Measurements from ENCODE around the gene SH3BP2.

DNA sequence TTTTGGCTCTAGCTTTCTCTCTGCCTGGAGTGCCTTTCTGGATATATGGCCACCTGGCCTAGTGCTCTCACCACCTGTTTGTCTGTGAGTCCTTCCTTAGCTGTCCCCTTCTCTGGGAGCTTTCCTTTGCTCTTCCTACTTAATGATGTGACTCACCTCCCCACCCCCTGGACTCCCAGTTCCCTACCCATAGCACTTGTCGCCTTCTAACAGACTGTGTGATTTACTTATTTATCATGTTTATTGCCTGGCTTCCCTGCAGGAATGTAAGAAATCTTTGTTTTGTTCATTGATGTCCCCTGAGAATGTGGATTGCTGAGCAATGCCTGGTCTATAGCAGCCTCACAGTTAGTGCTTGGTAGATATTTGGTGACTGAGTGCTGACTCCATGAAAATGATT lies 69.6 kb downstream of the SH3BP2 start:
- TF ChIP-seq, protein P1, sequence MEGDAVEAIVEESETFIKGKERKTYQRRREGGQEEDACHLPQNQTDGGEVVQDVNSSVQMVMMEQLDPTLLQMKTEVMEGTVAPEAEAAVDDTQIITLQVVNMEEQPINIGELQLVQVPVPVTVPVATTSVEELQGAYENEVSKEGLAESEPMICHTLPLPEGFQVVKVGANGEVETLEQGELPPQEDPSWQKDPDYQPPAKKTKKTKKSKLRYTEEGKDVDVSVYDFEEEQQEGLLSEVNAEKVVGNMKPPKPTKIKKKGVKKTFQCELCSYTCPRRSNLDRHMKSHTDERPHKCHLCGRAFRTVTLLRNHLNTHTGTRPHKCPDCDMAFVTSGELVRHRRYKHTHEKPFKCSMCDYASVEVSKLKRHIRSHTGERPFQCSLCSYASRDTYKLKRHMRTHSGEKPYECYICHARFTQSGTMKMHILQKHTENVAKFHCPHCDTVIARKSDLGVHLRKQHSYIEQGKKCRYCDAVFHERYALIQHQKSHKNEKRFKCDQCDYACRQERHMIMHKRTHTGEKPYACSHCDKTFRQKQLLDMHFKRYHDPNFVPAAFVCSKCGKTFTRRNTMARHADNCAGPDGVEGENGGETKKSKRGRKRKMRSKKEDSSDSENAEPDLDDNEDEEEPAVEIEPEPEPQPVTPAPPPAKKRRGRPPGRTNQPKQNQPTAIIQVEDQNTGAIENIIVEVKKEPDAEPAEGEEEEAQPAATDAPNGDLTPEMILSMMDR (IDR thresholded peaks at IDR 0.05), result no peak
- no peak for TF ChIP-seq POLR2A (IDR thresholded peaks at IDR 0.05)

All from body of pancreas (tissue), 4 donors.